Forelimb muscle (tissue), 1 donor: ENCODE data around the gene TMEM116. TPM values are rescaled to one million over a fixed set of nuclear protein-coding genes. Genes with fewer than 3 reads are reported as not detected.
"Not testable (repeated sequence)": the region's sequence is repeated elsewhere in the genome, so short reads cannot be mapped to it uniquely, and the experiment has no call there.

ENCODE experiments used
- DNase-seq: peaks from one replicate; pipeline ENCODE4 v3.0.0-alpha.2; 2013; ENCODE audit warnings: low read depth
- polyA plus RNA-seq: library from polyadenylated mRNA; unstranded; fragments of 120-200 nt; gene quantifications from one replicate; pipeline ENCODE4 v1.2.1, GENCODE V29; 2013; ENCODE audit not compliant: insufficient read length

Gene TMEM116
- polyA plus RNA-seq, 1 donor: 10.5 TPM

DNA sequence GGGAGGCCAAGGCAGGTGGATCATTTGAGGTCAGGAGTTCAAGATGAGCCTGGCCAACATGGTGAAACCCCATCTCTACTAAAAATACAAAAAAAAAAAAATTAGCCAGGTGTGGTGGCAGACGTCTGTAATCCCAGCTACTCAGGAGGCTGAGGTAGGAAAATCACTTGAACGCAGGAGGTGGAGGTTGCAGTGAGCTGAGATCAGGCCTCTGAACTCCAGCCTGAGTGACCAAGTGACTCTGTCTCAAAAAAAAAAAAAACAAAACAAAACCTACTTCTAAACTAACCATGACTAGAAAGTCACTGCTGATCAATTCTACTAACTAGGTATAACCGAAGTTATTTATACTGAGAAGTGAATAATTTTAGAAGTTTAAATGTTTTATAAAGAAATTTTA lies 3.4 kb downstream of the TMEM116 start:
- DNase-seq: not testable (repeated sequence)

DNA sequence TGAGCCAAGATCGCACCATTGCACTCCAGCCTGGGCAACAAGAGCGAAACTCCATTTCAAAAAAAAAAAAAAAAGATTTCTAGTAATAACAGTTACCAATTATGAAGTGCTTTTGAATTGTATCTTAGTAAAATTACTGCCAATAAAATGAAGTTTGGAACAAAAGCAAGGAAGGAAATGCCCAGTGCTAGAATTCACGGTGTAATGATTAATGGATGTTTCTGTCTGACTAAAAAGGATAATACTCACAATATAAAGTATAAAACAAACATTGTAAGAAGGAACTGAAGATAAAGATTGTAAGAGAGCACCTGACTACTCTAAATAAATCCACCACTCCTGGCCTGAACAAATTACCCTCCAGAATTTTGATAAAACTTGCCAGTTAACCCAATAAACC lies 4.0 kb downstream of the TMEM116 start:
- no peak for DNase-seq

GRCh38 chr12:112007945-112008344 lies 5.0 kb downstream of the TMEM116 start:
- no peak for DNase-seq

- no peak for DNase-seq
Observed at GRCh38 chr12:112005419-112006395, 7.3 kb downstream of the TMEM116 start.

- no peak for DNase-seq
Observed at GRCh38 chr12:112004041-112004440, 8.9 kb downstream of the TMEM116 start.

- DNase-seq: no peak
Observed at GRCh38 chr12:112001576-112001975, 11.4 kb downstream of the TMEM116 start.

- DNase-seq: no peak
Observed at GRCh38 chr12:112000820-112001219, 12.1 kb downstream of the TMEM116 start.

- not testable (repeated sequence) for DNase-seq
Observed at GRCh38 chr12:111999129-111999528, 13.8 kb downstream of the TMEM116 start.

GRCh38 chr12:111998015-111998414 lies 14.9 kb downstream of the TMEM116 start:
- no peak for DNase-seq

DNA sequence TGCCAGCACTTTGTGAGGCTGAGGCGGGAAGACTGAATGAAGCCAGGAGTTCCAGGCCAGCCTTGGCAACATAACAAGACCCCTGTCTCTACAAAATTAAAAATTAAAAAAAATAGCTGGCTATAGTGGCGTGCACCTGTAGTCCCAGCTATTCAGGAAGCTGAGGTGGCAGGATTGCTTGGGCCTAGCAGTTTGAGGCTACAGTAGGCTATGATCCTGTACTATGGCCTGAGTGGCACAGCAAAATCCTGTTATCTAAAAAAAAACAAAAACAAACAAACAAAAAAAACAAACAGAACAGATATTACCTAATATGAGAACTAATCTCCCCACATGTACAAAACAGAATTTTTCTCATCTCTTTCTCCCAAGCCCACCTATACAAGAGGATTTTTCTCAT lies 15.7 kb downstream of the TMEM116 start:
- DNase-seq: no peak

- no peak for DNase-seq
Observed at GRCh38 chr12:111995782-111996480, 17.0 kb downstream of the TMEM116 start.

GRCh38 chr12:111994211-111995111 lies 18.5 kb downstream of the TMEM116 start:
- DNase-seq: not testable (repeated sequence)

DNA sequence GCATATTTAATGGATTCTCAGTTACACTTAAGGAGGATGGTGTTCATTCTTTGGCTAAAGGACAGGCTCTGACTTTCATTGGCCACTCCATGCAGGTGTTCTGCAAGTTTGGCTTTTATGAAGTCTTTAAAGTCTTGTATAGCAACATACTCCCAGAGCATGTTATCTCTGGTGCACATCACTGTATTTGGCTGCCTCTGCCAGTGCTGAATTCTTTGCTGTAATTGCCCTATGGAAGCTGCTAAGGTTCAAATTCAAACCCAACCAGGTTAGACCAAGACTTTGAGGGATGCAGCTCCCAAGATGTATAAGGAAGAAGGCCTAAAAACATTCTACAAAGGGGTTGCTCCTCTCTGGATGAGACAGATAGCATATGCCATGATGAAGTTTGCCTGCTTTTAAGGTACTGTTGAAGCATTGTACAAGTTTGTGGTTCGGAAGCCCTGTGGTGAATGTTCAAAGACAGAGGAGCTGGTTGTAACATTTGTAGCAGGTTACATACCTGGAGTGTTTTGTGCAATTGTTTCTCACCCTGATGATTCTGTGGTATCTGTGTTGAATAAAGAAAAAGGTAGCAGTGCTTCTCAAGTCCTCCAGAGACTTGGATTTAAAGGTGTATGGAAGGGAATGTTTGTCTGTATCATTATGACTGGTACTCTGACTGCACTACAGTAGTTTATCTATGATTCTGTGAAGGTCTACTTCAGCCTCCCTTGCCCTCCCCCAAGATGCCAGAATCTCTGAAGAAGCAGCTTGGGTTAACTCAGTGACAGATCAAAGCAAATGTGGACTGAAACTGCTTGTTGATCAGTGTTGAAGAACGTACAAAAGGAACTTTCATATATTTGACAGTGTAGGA lies 19.4 kb downstream of the TMEM116 start:
- no peak for DNase-seq

GRCh38 chr12:111992464-111992863 lies 20.5 kb downstream of the TMEM116 start:
- no peak for DNase-seq

- no peak for DNase-seq
Observed at GRCh38 chr12:111991946-111992345, 21.0 kb downstream of the TMEM116 start.

GRCh38 chr12:111991535-111991934 lies 21.4 kb downstream of the TMEM116 start:
- DNase-seq: no peak

GRCh38 chr12:111984820-111985219 lies 28.1 kb downstream of the TMEM116 start:
- no peak for DNase-seq

- no peak for DNase-seq
Observed at GRCh38 chr12:111981987-111982386, 31.0 kb downstream of the TMEM116 start.

DNA sequence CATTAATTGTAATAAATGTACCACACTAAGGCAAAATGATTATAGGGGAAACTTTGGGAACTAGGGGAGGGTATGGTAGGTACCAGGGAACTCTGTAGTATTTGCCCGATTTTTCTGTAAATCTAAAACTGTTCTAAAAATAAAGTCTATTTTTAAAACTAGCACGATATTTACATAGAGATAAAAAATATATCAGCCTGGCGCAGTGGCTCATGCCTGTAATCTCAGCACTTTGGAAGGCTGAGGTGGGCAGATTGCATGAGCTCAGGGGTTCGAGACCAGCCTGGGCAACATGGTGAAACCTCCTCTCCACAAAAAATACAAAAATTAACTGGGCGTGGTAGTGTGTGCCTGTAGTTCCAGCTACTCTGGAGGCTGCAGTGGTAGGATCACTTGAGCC lies 32.4 kb downstream of the TMEM116 start:
- DNase-seq: no peak

- no peak for DNase-seq
Observed at GRCh38 chr12:111978545-111978944, 34.4 kb downstream of the TMEM116 start.

- DNase-seq: no peak
Observed at GRCh38 chr12:111976860-111977259, 36.1 kb downstream of the TMEM116 start.
